ENCODE data around the gene CASP14.
"Not testable (repeated sequence)": the region's sequence is repeated elsewhere in the genome, so short reads cannot be mapped to it uniquely, and the experiment has no call there.

Gene CASP14

GRCh38 chr19:15035795-15036311 is 13.4 kb upstream of the CASP14 start:
- H3K9ac ChIP-seq (ENCODE audit: low read length), result no peak overlapping the region
- H3K27me3 ChIP-seq (ENCODE audit: control insufficient read depth in 1 of 2, insufficient read depth in 2 of 2, low read length in 2 of 2), result peaks cover 0 to 7% of the 10 kb centered on the region in 2 donors
- H3K9me3 ChIP-seq (ENCODE audit: low read length), result no peaks in the 10 kb centered on the region
- no peak overlapping the region for H3K27ac ChIP-seq (ENCODE audit: low read depth, low read length)
- no peak overlapping the region for H3K4me3 ChIP-seq (ENCODE audit: low read depth in 1 of 2, low read length in 2 of 2)
- no peaks in the 10 kb centered on the region for H3K4me1 ChIP-seq (ENCODE audit: insufficient read depth, low read length)
- no peaks in the 10 kb centered on the region for H3K36me3 ChIP-seq (ENCODE audit: insufficient read depth, low read length)

- Histone ChIP-seq H3K4me1 (ENCODE audit: insufficient read depth, low read length) (no peaks in the 10 kb centered on the region), H3K36me3 (ENCODE audit: insufficient read depth, low read length) (no peaks in the 10 kb centered on the region), H3K27me3 (ENCODE audit: control insufficient read depth in 1 of 2, insufficient read depth in 2 of 2, low read length in 2 of 2) (peaks cover 0 to 7% of the 10 kb centered on the region in 2 donors), H3K4me3 (ENCODE audit: low read depth in 1 of 2, low read length in 2 of 2) (no peak overlapping the region), H3K27ac (ENCODE audit: low read depth, low read length) (no peak overlapping the region), H3K9me3 (ENCODE audit: low read length) (no peaks in the 10 kb centered on the region), H3K9ac (ENCODE audit: low read length) (no peak overlapping the region)
Observed at GRCh38 chr19:15037586-15037985, 11.7 kb upstream of the CASP14 start.

- H3K27ac ChIP-seq (ENCODE audit: low read depth, low read length), result no peak overlapping the region
- no peaks in the 10 kb centered on the region for H3K4me1 ChIP-seq (ENCODE audit: insufficient read depth, low read length)
- no peaks in the 10 kb centered on the region for H3K9me3 ChIP-seq (ENCODE audit: low read length)
- peaks cover 0 to 7% of the 10 kb centered on the region in 2 donors for H3K27me3 ChIP-seq (ENCODE audit: control insufficient read depth in 1 of 2, insufficient read depth in 2 of 2, low read length in 2 of 2)
- no peak overlapping the region for H3K4me3 ChIP-seq (ENCODE audit: low read depth in 1 of 2, low read length in 2 of 2)
- no peak overlapping the region for H3K9ac ChIP-seq (ENCODE audit: low read length)
- no peaks in the 10 kb centered on the region for H3K36me3 ChIP-seq (ENCODE audit: insufficient read depth, low read length)
Observed at GRCh38 chr19:15038294-15038693, 11.0 kb upstream of the CASP14 start.

- no peak overlapping the region for H3K9ac ChIP-seq (ENCODE audit: low read length)
- H3K27me3 ChIP-seq (ENCODE audit: control insufficient read depth in 1 of 2, insufficient read depth in 2 of 2, low read length in 2 of 2), result peaks cover 0 to 4% of the 10 kb centered on the region in 2 donors
Observed at GRCh38 chr19:15042003-15042402, 7.3 kb upstream of the CASP14 start.

GRCh38 chr19:15042826-15043225 is 6.5 kb upstream of the CASP14 start:
- no peak overlapping the region for H3K4me3 ChIP-seq (ENCODE audit: low read depth in 1 of 2, low read length in 2 of 2)
- no peak overlapping the region for H3K27ac ChIP-seq (ENCODE audit: low read depth, low read length)
- H3K9me3 ChIP-seq (ENCODE audit: low read length), result no peaks in the 10 kb centered on the region
- no peaks in the 10 kb centered on the region for H3K4me1 ChIP-seq (ENCODE audit: insufficient read depth, low read length)
- no peak overlapping the region for H3K9ac ChIP-seq (ENCODE audit: low read length)
- H3K27me3 ChIP-seq (ENCODE audit: control insufficient read depth in 1 of 2, insufficient read depth in 2 of 2, low read length in 2 of 2), result no peaks in the 10 kb centered on the region
- H3K36me3 ChIP-seq (ENCODE audit: insufficient read depth, low read length), result no peaks in the 10 kb centered on the region

More at GRCh38 chr19:15042003-15042402, 7.3 kb upstream of the CASP14 start:
- Histone ChIP-seq H3K4me3 (ENCODE audit: low read depth in 1 of 2, low read length in 2 of 2) (no peak overlapping the region), H3K4me1 (ENCODE audit: insufficient read depth, low read length) (no peaks in the 10 kb centered on the region), H3K9me3 (ENCODE audit: low read length) (no peaks in the 10 kb centered on the region), H3K36me3 (ENCODE audit: insufficient read depth, low read length) (no peaks in the 10 kb centered on the region), H3K27ac (ENCODE audit: low read depth, low read length) (no peak overlapping the region)

GRCh38 chr19:15045506-15045905 is 3.8 kb upstream of the CASP14 start:
- no peak overlapping the region for H3K9ac ChIP-seq (ENCODE audit: low read length)
- H3K4me1 ChIP-seq (ENCODE audit: insufficient read depth, low read length), result no peaks in the 10 kb centered on the region
- H3K4me3 ChIP-seq (ENCODE audit: low read depth in 1 of 2, low read length in 2 of 2), result no peak overlapping the region
- no peak overlapping the region for H3K27ac ChIP-seq (ENCODE audit: low read depth, low read length)
- H3K27me3 ChIP-seq (ENCODE audit: control insufficient read depth in 1 of 2, insufficient read depth in 2 of 2, low read length in 2 of 2), result no peaks in the 10 kb centered on the region
- no peaks in the 10 kb centered on the region for H3K36me3 ChIP-seq (ENCODE audit: insufficient read depth, low read length)
- H3K9me3 ChIP-seq (ENCODE audit: low read length), result no peaks in the 10 kb centered on the region

GRCh38 chr19:15047680-15048079 is 1.6 kb upstream of the CASP14 start:
- no peaks in the 10 kb centered on the region for H3K4me1 ChIP-seq (ENCODE audit: insufficient read depth, low read length)
- no peak overlapping the region for H3K9ac ChIP-seq (ENCODE audit: low read length)
- no peak overlapping the region for H3K27ac ChIP-seq (ENCODE audit: low read depth, low read length)

GRCh38 chr19:15048128-15048527 is 1.2 kb upstream of the CASP14 start:
- no peak overlapping the region for H3K4me3 ChIP-seq (ENCODE audit: low read depth in 1 of 2, low read length in 2 of 2)
- no peak overlapping the region for H3K9ac ChIP-seq (ENCODE audit: low read length)
- H3K27ac ChIP-seq (ENCODE audit: low read depth, low read length), result no peak overlapping the region
- no peaks in the 10 kb centered on the region for H3K9me3 ChIP-seq (ENCODE audit: low read length)
- H3K27me3 ChIP-seq (ENCODE audit: control insufficient read depth in 1 of 2, insufficient read depth in 2 of 2, low read length in 2 of 2), result no peaks in the 10 kb centered on the region
- H3K4me1 ChIP-seq (ENCODE audit: insufficient read depth, low read length), result no peaks in the 10 kb centered on the region
- H3K36me3 ChIP-seq (ENCODE audit: insufficient read depth, low read length), result no peaks in the 10 kb centered on the region

More at GRCh38 chr19:15047680-15048079, 1.6 kb upstream of the CASP14 start:
- H3K36me3 ChIP-seq (ENCODE audit: insufficient read depth, low read length), result no peaks in the 10 kb centered on the region
- H3K4me3 ChIP-seq (ENCODE audit: low read depth in 1 of 2, low read length in 2 of 2), result no peak overlapping the region
- no peaks in the 10 kb centered on the region for H3K27me3 ChIP-seq (ENCODE audit: control insufficient read depth in 1 of 2, insufficient read depth in 2 of 2, low read length in 2 of 2)
- no peaks in the 10 kb centered on the region for H3K9me3 ChIP-seq (ENCODE audit: low read length)

GRCh38 chr19:15050639-15051038 is 1.4 kb downstream of the CASP14 start:
- H3K27me3 ChIP-seq (ENCODE audit: control insufficient read depth in 1 of 2, insufficient read depth in 2 of 2, low read length in 2 of 2), result peaks cover 0 to under 1% of the 10 kb centered on the region in 2 donors
- no peaks in the 10 kb centered on the region for H3K36me3 ChIP-seq (ENCODE audit: insufficient read depth, low read length)
- H3K4me1 ChIP-seq (ENCODE audit: insufficient read depth, low read length), result no peaks in the 10 kb centered on the region
- no peak overlapping the region for H3K4me3 ChIP-seq (ENCODE audit: low read depth in 1 of 2, low read length in 2 of 2)
- no peak overlapping the region for H3K9ac ChIP-seq (ENCODE audit: low read length)
- no peak overlapping the region for H3K27ac ChIP-seq (ENCODE audit: low read depth, low read length)
- no peaks in the 10 kb centered on the region for H3K9me3 ChIP-seq (ENCODE audit: low read length)

- no peaks in the 10 kb centered on the region for H3K4me1 ChIP-seq (ENCODE audit: insufficient read depth, low read length)
- no peak overlapping the region for H3K27ac ChIP-seq (ENCODE audit: low read depth, low read length)
- no peaks in the 10 kb centered on the region for H3K36me3 ChIP-seq (ENCODE audit: insufficient read depth, low read length)
- no peaks in the 10 kb centered on the region for H3K27me3 ChIP-seq (ENCODE audit: control insufficient read depth in 1 of 2, insufficient read depth in 2 of 2, low read length in 2 of 2)
- H3K9ac ChIP-seq (ENCODE audit: low read length), result no peak overlapping the region
- H3K9me3 ChIP-seq (ENCODE audit: low read length), result no peaks in the 10 kb centered on the region
- H3K4me3 ChIP-seq (ENCODE audit: low read depth in 1 of 2, low read length in 2 of 2), result no peak overlapping the region
Observed at GRCh38 chr19:15062036-15062435, 12.8 kb downstream of the CASP14 start.

GRCh38 chr19:15070386-15070785 is 21.1 kb downstream of the CASP14 start:
- H3K27me3 ChIP-seq (ENCODE audit: control insufficient read depth in 1 of 2, insufficient read depth in 2 of 2, low read length in 2 of 2); H3K4me3 ChIP-seq (ENCODE audit: low read depth in 1 of 2, low read length in 2 of 2); H3K9me3 ChIP-seq (ENCODE audit: low read length); H3K4me1 ChIP-seq (ENCODE audit: insufficient read depth, low read length); H3K36me3 ChIP-seq (ENCODE audit: insufficient read depth, low read length); H3K9ac ChIP-seq (ENCODE audit: low read length); H3K27ac ChIP-seq (ENCODE audit: low read depth, low read length): not testable (repeated sequence)

- H3K27ac ChIP-seq (ENCODE audit: low read depth, low read length), result no peak overlapping the region
- H3K27me3 ChIP-seq (ENCODE audit: control insufficient read depth in 1 of 2, insufficient read depth in 2 of 2, low read length in 2 of 2), result peaks cover 0 to 4% of the 10 kb centered on the region in 2 donors
- no peaks in the 10 kb centered on the region for H3K4me1 ChIP-seq (ENCODE audit: insufficient read depth, low read length)
- no peak overlapping the region for H3K4me3 ChIP-seq (ENCODE audit: low read depth in 1 of 2, low read length in 2 of 2)
- H3K36me3 ChIP-seq (ENCODE audit: insufficient read depth, low read length), result no peaks in the 10 kb centered on the region
- H3K9me3 ChIP-seq (ENCODE audit: low read length), result no peaks in the 10 kb centered on the region
- no peak overlapping the region for H3K9ac ChIP-seq (ENCODE audit: low read length)
Observed at GRCh38 chr19:15072930-15073647, 23.8 kb downstream of the CASP14 start.
